Lower leg skin (tissue), 3 donors: ENCODE results near the gene WDPCP.

Source experiments
- CTCF ChIP-seq, 3 donors: fragments of 450-650 bp; IDR thresholded peaks; one replicate each; pipeline ENCODE4 v1.5.1; 2016; ENCODE audit warnings: antibody characterized with exemption in 3 of 3, mild to moderate bottlenecking in 3 of 3, moderate library complexity in 2 of 3
- POLR2A ChIP-seq, 2 donors: fragments of 450-650 bp; IDR thresholded peaks; one replicate each; pipeline ENCODE4 v1.6.1; 2016 to 2017; ENCODE audit warnings: antibody characterized with exemption in 2 of 2, mild to moderate bottlenecking in 1 of 2, moderate library complexity in 1 of 2

GRCh38 chr2:63434024-63435001, 154.0 kb downstream of the WDPCP start:
- TF ChIP-seq POLR2A (IDR thresholded peaks at IDR 0.05), result no peak
- no peak for TF ChIP-seq CTCF (IDR thresholded peaks at IDR 0.05)
